Measurements from ENCODE around the gene COQ9.
"Not testable (repeated sequence)": the region's sequence is repeated elsewhere in the genome, so short reads cannot be mapped to it uniquely, and the experiment has no call there.

COQ9 gene

GRCh38 chr16:57427307-57427706, 20.0 kb upstream of the COQ9 start:
- DNase-seq = no peak

DNA sequence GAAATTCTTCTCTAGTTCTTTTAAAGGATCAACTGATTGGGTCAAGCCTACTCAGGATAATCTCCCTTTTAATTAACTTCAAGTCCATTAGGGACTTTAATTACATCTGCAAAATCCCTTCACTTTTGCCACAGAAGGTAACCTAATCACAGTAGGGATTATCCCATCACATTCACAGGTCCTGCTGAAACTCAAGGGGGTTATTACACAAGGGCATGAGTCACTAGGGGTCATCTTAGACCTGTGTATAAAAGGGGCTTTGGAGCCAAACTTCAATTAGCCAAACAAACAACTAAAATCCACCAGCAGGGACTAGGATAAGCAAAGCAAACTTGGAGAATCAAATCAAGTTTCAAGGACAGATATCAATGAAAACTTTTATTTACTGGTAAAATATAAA, 19.5 kb upstream of the COQ9 start:
- no peak for DNase-seq

DNA sequence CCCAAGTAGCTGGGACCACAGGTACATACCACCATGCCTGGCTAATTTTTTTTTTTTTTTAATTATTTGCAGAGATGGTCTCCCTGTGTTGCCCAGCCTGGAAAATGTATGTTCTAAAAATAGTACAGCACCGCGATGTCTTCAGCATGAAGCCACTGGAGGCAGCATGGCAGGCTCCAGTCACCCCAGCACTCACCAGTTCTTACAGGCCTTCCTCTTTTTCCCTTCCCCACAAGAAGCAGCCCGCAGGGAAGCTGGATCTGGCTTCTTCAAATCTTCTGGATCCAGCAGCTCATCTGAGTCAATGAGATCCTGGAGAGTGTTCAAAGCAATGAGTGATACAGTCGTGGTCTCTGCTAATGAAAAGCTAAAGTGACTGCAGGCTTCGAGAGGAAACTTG, 16.3 kb upstream of the COQ9 start:
- DNase-seq = no peak

GRCh38 chr16:57432505-57432904, 14.8 kb upstream of the COQ9 start:
- no peak for DNase-seq

GRCh38 chr16:57432989-57433388, 14.3 kb upstream of the COQ9 start:
- DNase-seq = no peak

DNA sequence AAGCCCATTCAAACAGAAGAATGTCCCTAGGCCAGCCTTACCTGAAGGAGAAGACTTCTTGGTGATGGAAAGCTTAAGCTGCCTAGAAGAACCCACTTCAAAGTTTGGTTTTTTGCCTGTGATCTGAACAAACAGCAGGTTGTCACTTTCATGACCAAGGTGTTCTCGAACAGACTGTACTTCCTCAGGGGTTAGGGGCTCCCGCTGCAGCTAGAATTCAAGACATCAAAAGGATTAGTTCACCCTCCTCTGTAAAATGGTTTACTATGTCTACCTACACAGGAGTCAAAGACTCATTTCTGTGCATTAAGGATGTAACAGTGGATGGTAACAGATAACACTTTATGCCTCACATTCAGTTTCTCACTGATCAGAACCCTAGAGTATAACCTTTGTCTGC, 13.3 kb upstream of the COQ9 start:
- DNase-seq = no peak

DNA sequence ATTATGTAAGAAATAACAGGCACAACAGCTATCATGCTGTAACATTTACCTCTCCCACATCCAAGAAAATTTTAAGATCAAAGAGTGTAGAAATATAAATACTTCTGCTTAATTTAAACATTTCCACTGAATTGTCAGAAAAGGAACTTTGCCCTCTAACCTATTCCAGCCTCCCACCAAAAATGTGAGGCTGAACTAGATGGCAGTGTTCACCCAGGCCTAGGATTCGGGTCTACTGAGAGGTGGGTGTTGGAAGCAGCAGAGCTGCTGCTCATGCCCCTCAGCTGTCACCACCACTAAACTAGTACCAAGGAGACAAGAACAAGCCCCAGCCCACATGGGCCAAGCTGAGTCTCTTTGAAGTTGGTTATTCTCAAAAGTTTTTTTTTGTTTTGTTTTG, 11.4 kb upstream of the COQ9 start:
- DNase-seq = no peak

DNA sequence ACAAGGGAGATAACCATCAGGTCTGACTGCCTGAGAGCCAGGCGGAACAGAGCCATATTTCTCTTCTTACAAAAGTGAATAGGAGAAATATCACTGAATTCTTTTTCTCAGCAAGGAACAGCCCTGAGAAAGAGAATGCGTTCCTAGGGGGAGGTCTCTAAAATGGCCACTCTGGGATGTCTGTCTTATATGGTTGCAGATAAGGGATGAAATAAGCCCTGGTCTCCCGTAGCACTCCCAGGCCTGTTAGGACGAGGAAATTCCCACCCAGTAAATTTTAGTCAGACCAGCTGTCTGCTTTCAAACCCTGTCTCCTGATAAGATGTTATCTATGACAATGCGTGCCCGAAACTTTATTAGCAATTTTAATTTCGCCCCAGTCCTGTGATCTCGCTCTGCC, 7.3 kb upstream of the COQ9 start:
- DNase-seq = not testable (repeated sequence)

DNA sequence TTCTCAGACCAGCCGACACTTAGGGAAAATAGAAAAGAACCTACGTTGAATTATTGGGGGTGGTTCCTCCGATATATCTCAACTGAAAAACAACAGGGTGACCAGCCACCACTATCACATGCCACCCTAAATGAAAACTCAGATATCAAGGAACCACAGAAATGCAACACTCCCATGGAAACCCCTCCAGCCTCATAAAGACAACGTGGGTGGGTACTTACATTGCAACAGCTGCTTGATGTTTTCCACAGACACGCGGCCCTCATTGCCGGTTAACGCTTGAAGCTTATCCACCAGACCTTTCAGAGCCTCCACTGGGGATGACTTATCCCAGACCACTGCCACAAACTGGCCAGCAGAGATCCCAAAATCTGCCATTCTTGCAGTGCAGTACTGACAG, 6.7 kb upstream of the COQ9 start:
- DNase-seq = not testable (repeated sequence)

- DNase-seq = no peak
These were observed 2.6 kb upstream of the COQ9 start for GRCh38 chr16:57444711-57445110.

- no peak for DNase-seq
These were observed 1.8 kb upstream of the COQ9 start for GRCh38 chr16:57445510-57445909.

DNA sequence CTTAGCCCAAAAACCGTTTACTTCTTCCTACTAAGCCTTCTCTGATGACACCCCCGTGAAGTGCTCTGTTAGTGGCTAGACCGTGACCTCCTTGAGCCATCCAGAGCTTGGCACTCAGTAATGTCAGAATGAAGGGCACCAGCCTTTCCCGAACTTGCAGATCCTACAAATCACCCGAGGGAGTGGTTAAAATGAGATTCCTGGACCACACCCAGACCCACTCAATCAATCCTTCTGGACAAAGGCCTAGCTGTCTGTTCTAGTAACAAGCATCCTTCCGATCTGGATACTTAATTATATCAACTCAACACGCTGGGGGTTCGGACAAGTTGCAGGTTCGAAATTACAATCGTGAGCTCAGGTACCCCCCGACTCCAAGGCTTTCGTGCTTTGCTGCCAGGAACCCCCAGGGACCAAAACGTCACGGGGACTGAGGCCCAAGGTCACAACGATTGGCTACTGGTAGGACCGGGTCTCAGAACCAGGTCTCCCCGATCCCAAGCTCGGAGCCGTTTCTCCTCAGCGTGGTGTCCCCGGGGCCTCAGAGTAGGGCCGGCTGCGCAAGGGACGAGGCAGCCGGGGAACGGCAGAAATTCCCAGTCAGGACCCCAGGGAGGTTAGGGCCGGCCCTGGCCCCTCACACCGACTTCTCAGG, 621 bp upstream of the COQ9 start:
- peak; percentile 41 for DNase-seq

GRCh38 chr16:57452021-57452420, 4.7 kb downstream of the COQ9 start:
- no peak for DNase-seq

GRCh38 chr16:57462209-57462977, 15.1 kb downstream of the COQ9 start, which contains the start of gene POLR2C:
TSS of gene POLR2C (plus strand) at chr16:57462679. CDS start at chr16:57462725, 46 bp downstream.
- peak; percentile 82 for DNase-seq

- no peak for DNase-seq
These were observed 15.7 kb downstream of the COQ9 start for GRCh38 chr16:57462978-57463362.

GRCh38 chr16:57464523-57464922, 17.2 kb downstream of the COQ9 start:
- DNase-seq = no peak

- DNase-seq = no peak
These were observed 21.1 kb downstream of the COQ9 start for GRCh38 chr16:57468346-57468745.

GRCh38 chr16:57469046-57469445, 21.8 kb downstream of the COQ9 start:
- DNase-seq = no peak

- DNase-seq = no peak
These were observed 22.7 kb downstream of the COQ9 start for GRCh38 chr16:57469917-57470470.

DNA sequence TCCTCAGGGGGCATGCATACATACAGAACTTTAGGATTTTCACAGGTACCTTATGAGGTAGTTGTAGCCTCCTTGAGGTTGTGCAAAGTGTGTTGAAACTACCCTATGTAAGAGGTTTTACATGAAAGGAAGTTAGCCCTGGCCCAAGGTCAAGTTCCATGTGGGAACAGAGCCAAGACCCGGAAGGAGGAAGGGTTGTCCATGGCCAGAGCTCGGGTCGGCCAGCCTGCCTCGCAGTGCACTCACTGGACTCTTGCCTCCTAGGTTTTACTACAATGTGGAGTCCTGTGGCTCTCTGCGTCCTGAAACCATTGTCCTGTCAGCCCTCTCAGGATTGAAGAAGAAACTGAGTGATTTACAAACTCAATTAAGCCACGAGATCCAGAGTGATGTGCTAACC, 23.4 kb downstream of the COQ9 start:
- DNase-seq = no peak

DNA sequence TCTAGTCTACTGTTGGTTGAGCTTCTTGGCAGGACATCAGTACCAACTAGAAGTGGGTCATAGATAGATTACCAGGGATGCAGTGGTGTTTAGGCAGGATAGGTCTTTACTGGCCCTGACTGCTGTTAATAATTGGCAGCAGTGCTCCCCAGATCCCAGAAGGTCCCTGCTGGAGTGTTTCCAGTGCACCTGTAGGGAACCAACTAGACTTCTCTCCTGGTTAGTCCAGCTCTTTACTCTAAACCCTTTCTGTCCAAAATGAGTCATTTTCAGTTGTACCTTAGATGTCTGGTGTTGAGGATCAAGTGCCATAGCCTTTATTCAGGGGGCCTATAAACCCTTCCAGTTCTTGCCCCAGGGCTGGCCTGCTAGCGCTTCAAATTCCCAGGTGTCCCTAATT, 23.9 kb downstream of the COQ9 start:
- no peak for DNase-seq

DNA sequence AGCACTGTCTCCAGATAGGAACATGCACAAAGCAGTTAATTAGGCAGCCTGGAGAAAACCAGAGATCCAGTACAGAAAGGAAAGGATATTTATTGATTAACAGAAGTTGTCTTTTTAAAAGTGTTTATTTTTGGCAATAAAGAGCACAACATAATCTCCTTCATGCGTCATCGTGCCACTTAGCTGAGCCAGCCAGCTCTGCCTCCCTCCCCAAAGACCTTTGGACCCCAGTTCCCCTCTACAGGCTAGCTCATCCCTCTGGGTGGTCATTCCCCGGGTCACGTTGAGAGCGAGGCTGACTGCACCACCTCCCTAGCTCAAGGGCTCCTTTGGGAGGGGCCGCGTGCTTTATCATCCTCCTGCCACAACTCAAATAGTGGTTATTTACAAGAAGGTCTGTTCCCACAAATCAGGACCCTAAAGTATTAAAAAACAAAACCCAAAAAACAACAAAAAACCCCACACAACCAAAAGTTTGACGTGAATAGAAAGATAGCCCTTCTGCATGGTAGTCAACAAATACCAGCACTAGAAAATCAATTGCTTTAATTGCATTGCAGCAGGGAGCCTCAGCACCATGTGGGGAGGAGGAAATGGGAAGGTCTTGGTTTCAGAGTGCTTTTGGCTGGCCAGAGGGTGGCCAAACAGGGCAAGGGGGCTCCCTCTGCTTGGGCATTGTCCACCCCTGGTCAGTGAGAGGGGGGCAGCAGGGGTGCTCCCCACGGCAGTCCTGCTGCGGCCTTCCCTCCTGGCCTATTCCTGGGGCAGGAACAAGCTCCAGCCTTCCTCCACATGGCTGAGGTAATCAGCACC, 24.8 kb downstream of the COQ9 start:
- DNase-seq = no peak

GRCh38 chr16:57472665-57473060, 25.4 kb downstream of the COQ9 start:
- no peak for DNase-seq
